H7 (cell line): ENCODE data around the gene SPOCK3. TPM values are rescaled to one million over a fixed set of nuclear protein-coding genes. Genes with fewer than 3 reads are reported as not detected.
"Not testable (repeated sequence)": the region's sequence is repeated elsewhere in the genome, so short reads cannot be mapped to it uniquely, and the experiment has no call there.

Source experiments
- DNase-seq: peaks from one replicate; pipeline ENCODE4 v3.0.0; 2012
- H3K27me3 ChIP-seq: 2 replicates; pipeline ENCODE4 v1.6.0; 2011; ENCODE audit warnings: mild to moderate bottlenecking, low read length; ENCODE audit not compliant: control insufficient read depth, insufficient read depth
- H3K36me3 ChIP-seq: replicated peaks from 2 replicates; pipeline ENCODE4 v1.5.1; 2011; ENCODE audit warnings: low read length; ENCODE audit not compliant: control insufficient read depth, insufficient read depth
- H3K4me3 ChIP-seq: 2 replicates; pipeline ENCODE4 v1.5.1; 2011; ENCODE audit warnings: low read depth, mild to moderate bottlenecking, control low read depth, low read length, moderate library complexity; ENCODE audit not compliant: insufficient read depth
- total RNA-seq: library from RNA; depleted of rRNA; stranded (reverse); fragments of >200 nt; shearing (Covaris generic); gene quantifications from 2 replicates; pipeline ENCODE4 v1.2.3, GENCODE V29; 2014

Gene SPOCK3
- total RNA-seq, 1 experiment from 2014 or later: 1.7 TPM

DNA sequence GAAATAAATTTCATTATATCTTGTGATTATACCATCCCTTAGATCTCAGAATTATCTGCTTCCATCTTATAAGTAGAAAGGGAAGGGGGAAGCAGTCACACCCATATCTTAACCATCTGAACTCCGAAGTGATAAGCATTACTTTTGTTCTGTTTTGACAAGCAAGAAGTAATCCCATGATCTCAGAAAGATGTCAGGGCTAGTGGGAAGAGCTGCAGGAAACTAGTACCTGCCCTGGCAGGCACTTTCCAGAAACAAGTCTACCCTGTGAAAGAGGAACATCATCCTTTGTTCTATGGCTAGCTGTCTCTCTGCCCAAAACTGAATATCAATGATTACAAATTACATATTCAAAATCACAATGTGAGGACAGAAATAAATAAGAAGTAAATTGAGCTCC is 244.4 kb downstream of the SPOCK3 start:
- no peaks in the 10 kb centered on the region for H3K36me3 ChIP-seq
- no peak for DNase-seq
- H3K27me3 ChIP-seq: no peaks in the 10 kb centered on the region
- no peak overlapping the region for H3K4me3 ChIP-seq

DNA sequence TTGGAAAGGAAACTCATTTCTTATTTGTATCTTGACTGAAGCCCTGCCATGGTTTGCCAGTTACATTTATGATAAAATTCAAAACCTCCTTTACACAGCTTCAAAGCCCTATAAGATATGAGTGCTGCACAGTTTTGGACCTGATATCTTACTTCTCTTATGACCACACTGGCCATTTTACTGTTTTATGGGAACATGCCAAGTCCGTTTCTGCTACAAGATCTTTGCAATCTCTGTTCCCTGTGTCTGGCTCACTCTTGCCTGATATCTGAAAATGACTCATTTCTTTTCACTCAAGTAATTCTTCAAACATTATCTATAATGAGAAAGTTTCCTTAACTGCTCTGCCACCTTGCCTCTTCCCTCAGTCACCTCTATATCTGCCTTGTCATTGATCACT is 247.3 kb downstream of the SPOCK3 start:
- Histone ChIP-seq H3K36me3 (no peaks in the 10 kb centered on the region), H3K27me3 (no peaks in the 10 kb centered on the region), H3K4me3 (no peak overlapping the region)
- DNase-seq: no peak

DNA sequence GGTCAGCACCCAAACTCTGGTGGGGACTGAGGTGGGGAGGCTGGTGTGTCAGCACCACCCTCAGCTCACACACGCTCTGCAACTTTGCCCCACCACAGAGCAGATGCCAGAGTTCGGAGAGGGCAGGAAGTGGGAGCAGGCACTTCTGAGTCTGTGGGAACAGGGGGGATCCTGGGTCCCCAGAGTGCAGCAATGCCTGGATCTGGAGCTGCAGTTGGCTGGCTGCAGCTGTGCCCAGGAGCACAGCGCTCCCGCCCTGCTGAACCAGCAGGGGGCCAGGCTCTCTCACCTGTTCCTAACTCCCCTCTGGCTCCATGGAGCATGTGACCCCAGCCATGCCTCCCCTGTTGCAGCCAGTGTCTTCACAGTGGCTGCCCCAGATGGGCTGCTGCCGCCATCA is 252.4 kb downstream of the SPOCK3 start:
- Histone ChIP-seq H3K4me3 (no peak overlapping the region), H3K27me3 (no peaks in the 10 kb centered on the region), H3K36me3 (no peaks in the 10 kb centered on the region)
- DNase-seq: no peak

DNA sequence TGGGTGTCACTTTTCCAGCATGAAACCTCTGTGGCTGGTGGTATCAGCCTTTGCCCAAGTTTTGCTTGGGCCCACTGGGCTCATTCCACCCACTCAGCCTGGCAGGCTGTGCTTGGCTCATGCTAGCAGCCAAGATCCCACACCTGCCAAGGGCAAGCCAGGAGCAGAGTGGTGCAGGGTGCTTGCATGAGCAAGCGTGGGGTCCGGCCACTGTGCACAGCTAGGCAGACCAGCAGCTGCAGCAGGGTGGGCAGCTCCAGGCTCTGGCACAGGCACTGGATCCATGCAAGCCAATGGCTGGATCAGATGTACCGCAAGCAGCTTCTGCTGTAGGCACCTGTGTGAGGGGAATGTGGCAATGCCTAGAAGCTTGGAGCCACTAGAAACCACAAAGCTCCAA is 253.9 kb downstream of the SPOCK3 start:
- no peak for DNase-seq
- Histone ChIP-seq H3K36me3 (no peaks in the 10 kb centered on the region), H3K4me3 (no peak overlapping the region), H3K27me3 (no peaks in the 10 kb centered on the region)

DNA sequence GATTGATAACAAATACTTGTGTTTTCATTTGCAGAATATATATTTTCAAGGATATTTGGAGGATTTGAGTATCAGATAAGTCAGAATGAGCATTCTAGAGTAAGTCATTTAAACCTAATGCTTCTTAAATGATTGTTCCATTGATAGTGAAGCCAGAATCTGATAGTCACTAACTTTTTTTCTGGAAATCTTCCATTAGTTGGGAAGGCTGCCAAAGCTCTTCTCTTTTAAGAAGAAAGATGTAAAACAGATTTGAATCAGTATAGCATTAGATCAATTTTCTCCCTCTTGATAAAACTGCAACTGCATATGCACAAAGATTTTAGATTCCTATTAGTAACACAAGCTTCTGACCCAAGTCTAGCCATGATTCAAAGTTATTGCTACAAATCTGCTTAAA is 256.7 kb downstream of the SPOCK3 start:
- Histone ChIP-seq H3K36me3 (no peaks in the 10 kb centered on the region), H3K27me3 (no peaks in the 10 kb centered on the region), H3K4me3 (no peak overlapping the region)
- DNase-seq: no peak

DNA sequence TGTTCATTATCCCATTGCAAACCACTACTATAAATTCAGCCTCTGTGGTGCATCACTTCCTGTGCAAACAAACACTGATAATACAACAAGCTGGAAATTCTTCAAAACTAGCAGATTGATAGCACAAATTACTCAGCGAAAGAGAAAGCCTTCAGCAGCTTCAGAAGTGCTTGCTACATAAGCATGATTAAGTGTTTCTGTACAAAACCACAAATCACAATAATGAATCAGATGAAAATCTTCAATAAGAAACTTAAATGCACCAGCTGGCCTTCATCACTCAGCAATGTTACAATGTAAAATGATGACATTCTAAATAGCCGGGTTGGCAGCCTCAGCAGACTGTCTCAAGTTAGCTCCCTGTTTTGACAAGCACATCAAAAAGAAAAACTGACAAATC is 262.2 kb downstream of the SPOCK3 start:
- Histone ChIP-seq H3K4me3 (no peak overlapping the region), H3K27me3 (no peaks in the 10 kb centered on the region), H3K36me3 (no peaks in the 10 kb centered on the region)
- DNase-seq: no peak

DNA sequence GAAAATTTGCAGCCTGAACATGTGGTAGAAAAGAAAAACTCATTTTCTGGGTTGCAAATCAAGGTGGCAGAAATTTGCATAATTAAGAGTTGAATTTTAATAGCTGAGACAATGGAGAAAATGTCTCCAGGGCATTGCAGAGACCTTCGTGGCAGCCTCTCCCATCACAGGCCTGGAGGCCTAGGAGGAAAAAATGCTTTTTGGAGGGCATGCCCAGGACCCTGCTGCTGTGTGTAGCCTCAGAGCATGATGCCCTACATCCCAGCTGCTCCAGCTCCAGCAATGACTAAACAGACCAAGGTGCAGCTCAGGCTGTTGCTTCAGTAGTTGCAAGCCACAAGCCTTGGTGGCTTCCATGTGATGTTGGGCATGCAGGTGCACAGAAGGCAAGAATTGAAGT is 266.1 kb downstream of the SPOCK3 start:
- not testable (repeated sequence) for DNase-seq, H3K27me3 ChIP-seq, H3K4me3 ChIP-seq, H3K36me3 ChIP-seq

DNA sequence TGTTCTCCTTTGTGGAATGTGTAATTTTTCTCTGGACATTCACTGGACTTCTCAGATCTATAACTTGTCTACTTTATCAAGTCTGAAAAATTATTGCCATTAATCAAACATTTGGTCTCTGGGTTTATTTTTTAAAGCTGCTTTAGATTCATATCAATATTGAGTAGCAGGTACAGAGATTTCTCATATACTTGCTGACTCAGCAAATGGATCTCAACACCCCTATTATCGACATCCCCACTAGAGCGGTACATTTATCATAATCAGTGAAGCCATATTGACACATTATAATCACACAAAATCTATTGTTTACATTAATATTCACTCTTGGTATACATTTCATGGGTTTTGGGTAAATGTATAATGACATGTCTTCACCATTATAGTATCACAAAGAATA is 268.7 kb downstream of the SPOCK3 start:
- Histone ChIP-seq H3K4me3 (no peak overlapping the region), H3K27me3 (no peaks in the 10 kb centered on the region), H3K36me3 (no peaks in the 10 kb centered on the region)
- no peak for DNase-seq

DNA sequence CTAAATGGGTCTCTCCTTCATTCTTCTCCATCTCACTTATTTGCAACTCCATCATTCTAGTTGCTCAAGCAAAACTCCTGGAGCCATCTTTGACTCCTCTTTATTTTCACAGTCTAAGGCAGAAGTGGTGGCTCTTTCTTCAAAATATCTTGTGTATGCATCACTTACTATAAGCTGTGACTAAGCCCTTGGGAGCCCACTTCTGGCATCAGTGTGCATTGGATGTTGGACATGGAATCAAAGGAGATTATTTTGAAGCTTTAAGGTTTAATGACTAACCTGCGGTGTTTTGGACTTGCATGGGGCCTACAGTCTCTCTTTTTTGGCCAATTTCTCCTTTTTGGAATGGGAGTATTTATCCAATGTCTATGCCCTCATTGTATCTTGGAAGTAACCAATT is 276.8 kb downstream of the SPOCK3 start:
- Histone ChIP-seq H3K4me3 (no peak overlapping the region), H3K27me3 (no peaks in the 10 kb centered on the region), H3K36me3 (no peaks in the 10 kb centered on the region)
- no peak for DNase-seq

DNA sequence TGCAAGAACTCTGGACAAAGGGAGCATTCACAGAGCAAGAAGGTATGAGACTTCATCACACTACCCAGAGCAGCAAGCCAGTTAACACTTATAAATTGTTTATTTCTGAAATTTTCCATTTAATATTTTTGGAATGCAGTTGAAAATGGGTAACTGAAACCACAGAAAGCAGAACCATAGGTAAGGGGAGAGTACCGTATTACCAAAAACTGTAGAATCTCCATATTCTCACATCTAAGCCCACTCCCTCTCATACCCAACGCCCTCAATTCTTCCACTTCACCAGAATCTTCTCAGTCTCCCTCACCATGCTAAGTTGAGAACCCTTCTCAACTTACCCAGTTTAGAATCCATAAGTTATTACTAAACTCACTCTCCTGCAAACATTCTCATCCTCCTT is 277.8 kb downstream of the SPOCK3 start:
- no peaks in the 10 kb centered on the region for H3K27me3 ChIP-seq
- H3K36me3 ChIP-seq: no peaks in the 10 kb centered on the region
- DNase-seq: no peak
- no peak overlapping the region for H3K4me3 ChIP-seq

DNA sequence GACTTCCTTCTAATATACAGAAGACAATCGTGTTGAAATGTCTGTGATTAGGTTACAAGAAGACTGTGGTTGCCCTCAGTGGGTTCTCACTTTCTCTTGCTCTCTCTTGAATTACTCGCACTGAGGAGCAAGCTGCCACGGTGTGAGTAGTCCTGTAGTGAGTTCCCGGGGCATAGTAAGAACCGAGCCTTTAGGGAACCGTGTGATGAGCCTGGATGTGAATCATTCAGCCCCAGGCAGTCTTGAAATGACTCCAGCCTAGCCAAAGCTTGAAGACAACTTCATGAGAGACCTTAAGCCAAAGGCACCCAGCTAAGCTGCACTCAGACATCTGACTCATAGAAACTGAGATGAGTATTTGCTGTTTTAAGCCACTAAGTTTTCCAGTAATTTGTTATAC is 292.7 kb downstream of the SPOCK3 start:
- no peaks in the 10 kb centered on the region for H3K36me3 ChIP-seq
- H3K4me3 ChIP-seq: no peak overlapping the region
- DNase-seq: no peak
- no peaks in the 10 kb centered on the region for H3K27me3 ChIP-seq

DNA sequence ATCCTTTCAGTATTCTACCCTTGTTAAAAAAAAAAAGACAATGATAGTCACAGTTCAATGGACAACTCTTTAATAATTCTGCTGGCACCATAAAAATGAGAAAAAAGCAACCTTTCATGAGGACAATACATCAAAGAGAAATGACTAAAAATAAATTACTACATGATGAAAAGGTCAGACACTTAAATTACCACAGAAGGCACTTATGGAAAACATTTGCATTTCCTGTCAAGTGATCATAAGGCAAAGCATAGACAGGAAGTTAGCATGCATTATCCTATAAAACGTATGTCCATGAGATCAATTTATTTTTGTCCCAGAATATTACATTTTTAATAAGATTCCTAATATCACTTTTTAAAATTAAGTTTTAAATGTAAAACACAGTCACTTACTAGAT is 303.8 kb downstream of the SPOCK3 start:
- H3K27me3 ChIP-seq: no peaks in the 10 kb centered on the region

DNA sequence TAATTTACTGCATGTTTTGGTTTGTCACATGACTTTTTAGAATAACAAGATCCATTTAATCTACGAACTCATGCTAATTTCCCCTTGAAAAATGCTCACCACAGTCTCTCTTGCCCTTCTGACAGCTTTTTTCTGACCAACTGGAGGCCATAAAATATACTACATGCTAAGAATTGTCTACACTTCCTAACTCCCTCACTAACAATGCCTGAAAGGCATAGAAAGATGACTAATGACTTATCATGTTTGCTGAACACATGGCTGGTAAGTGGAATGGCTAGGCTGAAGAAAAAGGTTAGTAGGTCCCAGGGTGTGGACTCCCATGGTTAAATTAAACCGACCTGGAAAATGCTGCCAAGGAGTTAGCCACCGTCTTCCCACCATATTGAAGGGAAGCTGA is 309.9 kb downstream of the SPOCK3 start:
- DNase-seq: no peak
- H3K27me3 ChIP-seq: no peaks in the 10 kb centered on the region

More for the DNA sequence above, 303.8 kb downstream of the SPOCK3 start:
- Histone ChIP-seq H3K4me3 (no peak overlapping the region), H3K36me3 (no peaks in the 10 kb centered on the region)
- no peak for DNase-seq

DNA sequence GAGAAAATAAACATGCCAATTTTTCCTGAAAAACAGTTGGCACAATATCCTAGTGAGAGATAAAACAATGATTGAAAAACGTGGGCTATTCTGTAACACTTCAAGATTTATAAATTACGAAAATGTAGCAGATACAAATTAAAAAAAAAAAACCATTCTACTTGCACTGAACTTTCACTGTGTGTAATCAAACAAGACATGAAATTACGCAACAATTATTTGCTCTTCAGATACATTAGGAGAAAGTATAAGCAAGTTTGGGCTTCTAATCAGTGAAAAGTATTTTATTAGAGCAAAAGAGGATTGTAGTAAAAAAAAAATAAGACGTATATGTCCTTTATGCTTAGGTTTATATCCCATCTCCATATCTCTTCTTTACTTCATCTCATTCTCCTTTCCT is 320.4 kb downstream of the SPOCK3 start:
- no peak overlapping the region for H3K4me3 ChIP-seq
- H3K27me3 ChIP-seq: no peaks in the 10 kb centered on the region

More for the DNA sequence above, 309.9 kb downstream of the SPOCK3 start:
- Histone ChIP-seq H3K4me3 (no peak overlapping the region), H3K36me3 (no peaks in the 10 kb centered on the region)

DNA sequence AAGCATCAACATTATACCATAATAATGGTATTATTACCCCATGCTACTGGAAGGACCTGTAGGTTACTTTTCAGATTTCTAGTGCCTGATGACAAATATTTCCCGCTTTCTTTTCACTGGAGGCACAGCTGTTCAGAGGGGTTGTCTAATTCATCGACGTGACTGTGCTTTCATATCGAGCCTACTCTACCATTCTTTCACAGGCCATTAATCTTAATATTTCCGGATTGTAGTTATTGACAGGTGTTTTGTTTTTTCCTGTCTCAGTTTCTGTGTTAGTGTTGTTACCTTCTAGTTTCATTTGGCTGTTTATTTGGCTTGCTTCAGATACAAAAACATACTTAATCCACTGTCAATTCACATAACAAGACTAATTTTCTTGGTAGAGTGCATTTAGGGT is 330.9 kb downstream of the SPOCK3 start:
- no peaks in the 10 kb centered on the region for H3K27me3 ChIP-seq
- DNase-seq: no peak
- no peaks in the 10 kb centered on the region for H3K36me3 ChIP-seq
- no peak overlapping the region for H3K4me3 ChIP-seq

More for the DNA sequence above, 320.4 kb downstream of the SPOCK3 start:
- no peak for DNase-seq
- no peaks in the 10 kb centered on the region for H3K36me3 ChIP-seq

DNA sequence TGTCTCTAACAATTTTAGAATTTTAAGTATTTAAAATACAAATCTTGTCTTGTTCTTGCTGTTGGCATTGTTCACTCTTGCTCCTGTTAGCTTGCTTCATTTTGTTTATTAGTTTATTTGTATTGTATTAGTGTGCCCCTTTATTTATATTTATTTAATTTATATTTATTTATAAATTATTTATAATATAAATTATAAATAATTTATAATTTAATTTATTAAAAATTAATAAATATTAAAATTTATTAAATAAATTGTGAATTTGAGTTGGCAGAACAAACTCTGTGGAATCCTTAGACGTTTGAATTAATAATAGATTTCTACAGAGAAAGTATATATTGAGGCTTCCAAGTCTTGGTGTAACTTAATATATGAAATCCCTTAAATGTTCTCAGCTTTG is 331.4 kb downstream of the SPOCK3 start:
- no peaks in the 10 kb centered on the region for H3K27me3 ChIP-seq
- H3K36me3 ChIP-seq: no peaks in the 10 kb centered on the region
- H3K4me3 ChIP-seq: no peak overlapping the region
- no peak for DNase-seq
